T-helper 22 cell (primary cell): ENCODE measurements around the gene TPM1.
"Not testable (repeated sequence)": the region's sequence is repeated elsewhere in the genome, so short reads cannot be mapped to it uniquely, and the experiment has no call there.

ENCODE experiments used
- DNase-seq: peaks from one replicate; pipeline ENCODE4 v3.0.0-alpha.2; 2020; ENCODE audit warnings: low read depth

TPM1 gene

GRCh38 chr15:63041974-63042876 lies at the start of gene TPM1:
Gene TPM1 (plus strand): TSS chr15:63042747. CDS start chr15:63042830, 83 bp downstream.
- DNase-seq = no peak

- DNase-seq = no peak
Measured at GRCh38 chr15:62993066-62993465, 49.5 kb upstream of the TPM1 start.

GRCh38 chr15:62993632-62994031 lies 48.9 kb upstream of the TPM1 start:
- DNase-seq = not testable (repeated sequence)

- no peak for DNase-seq
Measured at GRCh38 chr15:62994439-62994838, 48.1 kb upstream of the TPM1 start.

GRCh38 chr15:62994975-62995681 lies 47.4 kb upstream of the TPM1 start:
- no peak for DNase-seq

GRCh38 chr15:62997441-62997840 lies 45.1 kb upstream of the TPM1 start:
- no peak for DNase-seq

- DNase-seq = no peak
Measured at GRCh38 chr15:62998262-62998890, 44.2 kb upstream of the TPM1 start.

- DNase-seq = no peak
Measured at GRCh38 chr15:62999178-62999577, 43.4 kb upstream of the TPM1 start.

GRCh38 chr15:62999923-63000561 lies 42.5 kb upstream of the TPM1 start:
- no peak for DNase-seq

- no peak for DNase-seq
Measured at GRCh38 chr15:63000706-63001105, 41.8 kb upstream of the TPM1 start.

- DNase-seq = no peak
Measured at GRCh38 chr15:63004211-63004610, 38.3 kb upstream of the TPM1 start.

- no peak for DNase-seq
Measured at GRCh38 chr15:63006032-63006878, 36.3 kb upstream of the TPM1 start.

GRCh38 chr15:63008333-63009049 lies 34.1 kb upstream of the TPM1 start:
- no peak for DNase-seq

- DNase-seq = no peak
Measured at GRCh38 chr15:63010386-63010785, 32.2 kb upstream of the TPM1 start.

- DNase-seq = no peak
Measured at GRCh38 chr15:63010920-63011693, 31.4 kb upstream of the TPM1 start.

- DNase-seq = no peak
Measured at GRCh38 chr15:63012444-63012843, 30.1 kb upstream of the TPM1 start.

GRCh38 chr15:63013052-63013808 lies 29.3 kb upstream of the TPM1 start:
- no peak for DNase-seq

- no peak for DNase-seq
Measured at GRCh38 chr15:63014578-63014977, 28.0 kb upstream of the TPM1 start.

- DNase-seq = no peak
Measured at GRCh38 chr15:63015618-63016017, 26.9 kb upstream of the TPM1 start.
